GM19438 (cell line): Measurements from ENCODE around the gene TRIM24.
"Not testable (repeated sequence)": the region's sequence is repeated elsewhere in the genome, so short reads cannot be mapped to it uniquely, and the experiment has no call there.

Experiments
- ATAC-seq: cut with Tn5 transposase; IDR thresholded peaks from one replicate; pipeline ENCODE4 v1.9.1; 2021; ENCODE audit warnings: low read depth; ENCODE audit not compliant: unreplicated experiment

TRIM24 gene

DNA sequence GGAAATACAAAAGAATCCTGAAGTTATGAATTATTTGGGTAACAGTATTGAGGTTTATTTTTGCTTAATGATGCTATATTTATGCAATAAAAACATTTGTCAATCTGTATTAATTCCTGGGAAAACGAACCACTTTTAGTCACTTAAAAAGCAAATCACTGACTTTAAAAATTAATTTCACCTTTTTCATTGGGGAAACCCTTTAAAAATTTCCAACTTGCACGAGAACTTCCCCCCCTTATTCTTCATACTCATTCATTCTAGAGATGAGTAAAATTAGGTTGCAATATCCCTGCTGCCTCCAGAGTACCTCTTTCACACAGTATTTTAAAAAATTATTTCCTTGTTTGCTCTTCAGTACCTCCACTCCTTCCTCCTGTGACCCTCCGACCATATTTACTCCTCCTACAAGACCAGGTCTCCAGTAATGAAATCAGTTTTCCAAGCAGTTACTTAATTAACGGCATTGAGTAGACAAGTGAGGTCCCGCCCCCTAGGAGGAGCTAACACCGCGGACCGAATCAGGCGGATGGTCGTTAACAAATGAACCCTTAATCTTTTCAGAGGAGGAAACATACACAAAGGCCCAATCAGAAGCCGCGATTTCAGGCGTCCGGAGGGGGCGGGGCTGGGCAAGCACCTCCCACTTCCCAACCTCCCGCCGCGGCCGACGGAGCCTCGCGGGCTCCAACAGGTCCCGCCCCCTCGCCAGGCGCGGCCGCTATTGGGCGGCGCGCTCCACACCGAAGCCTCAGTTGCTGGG is 465 bp upstream of the TRIM24 start:
- peak; percentile 70 for ATAC-seq

DNA sequence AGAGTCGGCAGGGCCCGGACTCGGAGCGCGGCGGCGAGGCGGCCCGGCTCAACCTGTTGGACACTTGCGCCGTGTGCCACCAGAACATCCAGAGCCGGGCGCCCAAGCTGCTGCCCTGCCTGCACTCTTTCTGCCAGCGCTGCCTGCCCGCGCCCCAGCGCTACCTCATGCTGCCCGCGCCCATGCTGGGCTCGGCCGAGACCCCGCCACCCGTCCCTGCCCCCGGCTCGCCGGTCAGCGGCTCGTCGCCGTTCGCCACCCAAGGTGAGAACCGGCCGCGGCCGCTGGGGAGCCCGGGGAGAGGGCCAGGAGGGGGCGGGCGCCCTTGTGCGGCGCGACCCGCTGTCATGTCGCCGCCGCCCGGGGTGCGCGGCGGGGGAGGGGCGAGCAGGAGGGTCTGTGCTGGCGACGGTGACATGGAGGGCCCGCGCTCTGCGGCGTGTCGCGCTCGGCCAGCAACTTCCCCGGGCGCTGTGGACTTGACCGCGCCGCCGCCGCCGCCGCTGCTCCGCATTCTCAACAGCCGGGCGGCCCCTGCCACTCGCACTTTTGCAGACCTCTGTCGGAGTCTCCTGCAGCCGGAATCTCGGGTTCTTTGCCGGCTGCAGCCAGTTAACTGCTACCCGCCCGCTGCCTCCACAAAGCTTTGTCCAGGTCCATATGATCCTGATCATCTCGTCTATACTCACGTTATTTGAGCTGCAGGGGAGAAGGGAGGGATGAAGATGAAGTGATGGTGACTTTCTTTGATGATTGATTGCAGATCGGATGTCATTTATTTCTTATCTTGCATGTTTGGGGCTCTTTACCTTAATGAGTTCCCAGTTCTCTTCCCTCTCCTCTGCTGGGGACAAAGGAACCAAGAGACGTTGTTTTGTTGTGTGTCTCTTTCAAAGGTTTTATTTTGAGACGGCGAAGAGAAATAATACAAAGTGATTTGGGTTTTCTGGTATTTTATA is 869 bp downstream of the TRIM24 start:
- ATAC-seq = peak; percentile 35

DNA sequence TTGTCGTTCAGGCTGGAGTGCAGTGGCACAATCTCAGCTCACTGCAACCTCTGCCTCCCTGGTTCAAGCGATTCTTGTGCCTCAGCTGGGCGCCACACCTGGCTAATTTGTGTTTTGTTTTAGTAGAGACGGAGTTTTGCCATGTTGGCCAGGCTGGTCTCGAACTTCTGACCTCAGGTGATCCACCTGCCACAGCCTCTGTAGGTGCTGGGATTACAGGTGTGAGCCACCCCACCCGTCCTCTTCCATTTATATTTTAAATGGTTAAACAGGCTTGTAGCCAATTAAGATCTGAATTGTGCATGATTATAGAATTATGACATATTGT is 3.2 kb downstream of the TRIM24 start:
- not testable (repeated sequence) for ATAC-seq

DNA sequence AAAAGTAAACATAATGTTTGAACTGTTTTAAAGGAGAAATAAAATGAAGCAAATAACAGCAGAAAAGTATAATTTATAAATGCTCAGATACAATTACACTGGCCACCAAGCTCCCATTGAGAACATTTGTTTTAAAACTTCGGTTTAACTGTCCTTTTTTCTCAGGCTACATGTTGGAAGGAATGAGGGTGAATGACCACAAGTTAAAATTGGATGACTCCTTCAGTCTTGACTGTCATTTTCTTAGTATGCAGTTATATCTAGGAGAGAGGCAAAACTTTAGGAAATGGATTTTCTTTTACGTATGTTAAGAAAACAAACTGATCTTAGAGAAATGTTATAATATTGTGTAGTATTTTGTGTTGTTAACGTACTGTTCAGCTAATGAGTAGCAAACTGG is 5.0 kb downstream of the TRIM24 start:
- ATAC-seq = no peak

DNA sequence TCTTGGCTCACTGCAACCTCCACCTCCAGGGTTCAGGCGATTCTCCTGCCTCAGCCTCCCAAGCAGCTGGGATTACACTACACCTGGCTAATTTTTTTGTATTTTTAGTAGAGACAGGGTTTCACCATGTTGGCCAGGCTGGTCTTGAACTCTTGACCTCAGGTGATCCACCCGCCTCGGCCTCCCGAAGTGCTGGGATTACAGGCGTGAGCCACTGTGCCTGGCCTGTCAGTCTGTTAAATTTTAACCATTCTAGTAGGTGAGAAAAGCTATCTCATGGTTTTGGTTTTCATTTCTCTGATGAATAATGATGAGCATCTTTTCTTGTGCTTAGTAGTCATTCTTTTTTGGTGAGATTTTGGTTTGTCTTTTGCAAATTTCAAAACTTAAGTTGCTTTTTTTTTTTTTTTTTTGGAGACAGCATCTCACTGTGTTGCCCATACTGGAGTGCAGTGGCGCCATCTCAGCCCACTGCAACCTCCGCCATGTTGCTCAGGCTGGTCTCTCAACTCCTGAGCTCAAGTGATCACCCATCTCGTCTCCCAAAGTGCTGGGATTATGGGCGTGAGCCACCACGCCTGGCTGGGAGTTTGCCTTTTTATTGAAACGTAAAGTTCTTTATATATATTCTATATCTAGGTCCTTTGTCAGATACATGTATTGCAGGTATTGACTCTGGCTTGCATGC is 6.2 kb downstream of the TRIM24 start:
- not testable (repeated sequence) for ATAC-seq

DNA sequence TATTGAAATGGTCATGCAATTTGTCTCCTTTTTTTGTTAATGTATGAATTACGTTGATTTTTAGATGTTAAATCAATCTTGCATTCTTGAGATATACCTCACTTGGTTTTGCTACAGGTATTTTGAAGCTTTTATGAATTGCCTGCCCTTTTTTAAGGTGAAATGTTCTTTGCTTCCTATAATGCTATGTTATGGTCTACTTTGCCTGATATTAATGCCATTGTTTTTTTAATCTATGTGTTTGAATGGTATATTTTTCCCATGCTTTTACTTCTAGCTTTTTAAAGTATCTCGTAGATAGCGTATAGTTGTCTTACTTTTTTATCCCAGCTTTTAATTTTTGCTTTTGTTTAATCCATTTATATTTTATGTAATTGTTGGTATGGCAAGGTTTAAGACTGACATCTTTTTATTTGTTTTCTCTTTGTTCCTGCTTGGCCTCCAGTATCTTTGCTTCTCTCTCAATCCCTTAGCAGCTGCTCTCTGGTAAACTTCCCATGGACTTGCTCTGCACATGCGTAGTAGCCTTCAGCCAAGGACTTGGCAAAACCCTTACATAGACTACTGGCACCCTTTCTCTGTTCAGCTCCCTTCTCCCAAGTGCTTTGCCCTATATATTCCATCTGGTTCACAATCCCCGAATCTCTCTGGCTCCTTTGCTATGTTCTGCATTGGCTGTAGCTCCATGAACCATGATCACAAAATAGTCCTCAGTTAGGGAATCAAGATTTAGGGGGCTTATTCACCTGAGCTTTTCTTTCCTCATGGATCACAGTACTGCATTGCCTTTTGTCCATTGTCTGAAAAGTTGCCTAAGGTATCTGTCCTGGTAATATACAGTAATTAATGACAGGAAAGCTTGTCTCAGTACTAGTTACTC is 8.4 kb downstream of the TRIM24 start:
- ATAC-seq = no peak

DNA sequence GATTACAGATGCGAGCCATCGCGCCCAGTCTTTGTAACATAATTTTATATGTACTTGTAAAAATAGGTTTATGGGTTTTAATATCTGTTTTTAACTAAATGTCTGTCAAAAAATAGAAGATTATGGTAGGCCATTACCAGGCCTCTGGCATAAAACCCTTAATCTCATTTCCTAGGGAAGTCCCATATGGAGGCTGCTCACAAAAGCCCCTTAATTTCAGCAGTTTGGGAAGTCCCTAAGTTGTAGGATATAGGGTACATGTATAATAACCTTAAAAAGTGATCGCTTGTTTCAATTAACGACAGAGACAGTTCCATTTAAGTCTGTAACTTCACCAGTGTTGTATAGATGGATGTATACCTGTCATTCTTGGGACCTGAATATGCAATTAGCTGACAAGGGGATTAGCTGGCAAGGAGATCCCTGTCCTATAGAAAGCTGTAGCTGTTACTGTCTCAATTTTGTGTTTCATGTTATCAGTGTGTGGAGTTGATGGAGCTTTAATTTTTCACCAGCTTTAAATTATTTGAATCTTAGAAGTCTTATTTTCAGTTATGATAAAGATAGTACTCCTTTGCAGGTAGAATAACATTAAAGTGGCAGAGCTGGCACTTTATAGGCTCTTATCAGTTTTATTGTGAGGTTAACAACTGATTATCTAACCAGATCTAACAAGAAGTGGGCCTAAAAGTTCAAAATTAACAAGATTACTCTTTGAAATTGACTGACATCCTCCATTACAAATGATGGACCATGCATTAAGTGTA is 10.5 kb downstream of the TRIM24 start:
- no peak for ATAC-seq

DNA sequence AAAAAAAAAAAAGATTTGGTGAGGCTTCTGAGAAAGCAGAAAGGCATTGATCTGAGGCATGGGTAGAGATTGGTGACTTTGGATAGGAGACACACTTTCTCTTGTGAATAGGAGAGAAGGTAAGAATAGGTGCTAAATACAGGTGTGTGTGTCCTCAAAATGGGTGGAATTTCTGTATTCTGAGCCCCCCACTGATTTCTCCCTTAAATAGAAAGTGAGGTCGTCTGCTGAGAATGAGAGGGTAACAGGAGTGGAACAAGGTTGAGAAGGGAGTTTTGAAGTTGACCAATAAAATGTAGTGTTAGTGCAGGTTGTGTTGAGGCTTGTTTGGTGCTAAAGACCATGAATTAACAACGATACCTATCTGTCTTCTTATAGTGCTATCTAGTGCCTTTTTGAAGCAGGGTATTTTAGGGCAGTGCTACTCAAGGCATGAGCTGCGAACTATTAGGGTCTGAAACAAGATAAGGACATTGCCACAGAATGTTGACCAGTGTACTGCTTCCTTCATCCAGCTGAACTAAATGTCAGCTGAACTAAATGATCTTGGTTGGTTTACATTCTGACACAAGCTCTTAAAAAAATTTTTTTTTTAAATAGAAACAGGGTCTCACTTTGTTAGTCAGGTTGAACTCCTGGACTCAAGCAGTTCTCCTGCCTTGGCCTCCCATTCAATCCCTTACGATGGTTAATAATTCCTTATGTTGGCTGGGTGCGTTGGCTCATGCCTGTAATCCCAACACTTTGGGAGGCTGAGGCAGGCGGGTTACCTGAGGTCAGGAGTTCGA is 12.4 kb downstream of the TRIM24 start:
- ATAC-seq = no peak

DNA sequence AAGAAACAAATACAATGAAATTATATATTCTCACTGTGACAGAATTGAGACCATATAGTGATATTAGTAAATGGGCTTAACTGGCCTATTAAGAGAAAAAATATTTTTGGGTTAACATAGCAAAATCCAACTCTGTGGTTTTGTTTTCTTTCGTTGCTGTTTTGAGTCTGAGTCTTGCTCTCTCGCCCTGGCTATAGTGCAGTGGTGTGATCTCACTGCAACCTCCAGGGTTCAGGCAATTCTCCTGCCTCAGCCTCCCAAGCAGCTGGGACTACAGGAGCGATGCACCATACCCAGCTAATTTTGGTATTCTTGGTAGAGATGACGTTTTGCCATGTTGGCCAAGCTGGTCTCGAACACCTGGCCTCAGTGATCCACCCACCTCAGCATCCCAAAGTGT is 15.3 kb downstream of the TRIM24 start:
- no peak for ATAC-seq

DNA sequence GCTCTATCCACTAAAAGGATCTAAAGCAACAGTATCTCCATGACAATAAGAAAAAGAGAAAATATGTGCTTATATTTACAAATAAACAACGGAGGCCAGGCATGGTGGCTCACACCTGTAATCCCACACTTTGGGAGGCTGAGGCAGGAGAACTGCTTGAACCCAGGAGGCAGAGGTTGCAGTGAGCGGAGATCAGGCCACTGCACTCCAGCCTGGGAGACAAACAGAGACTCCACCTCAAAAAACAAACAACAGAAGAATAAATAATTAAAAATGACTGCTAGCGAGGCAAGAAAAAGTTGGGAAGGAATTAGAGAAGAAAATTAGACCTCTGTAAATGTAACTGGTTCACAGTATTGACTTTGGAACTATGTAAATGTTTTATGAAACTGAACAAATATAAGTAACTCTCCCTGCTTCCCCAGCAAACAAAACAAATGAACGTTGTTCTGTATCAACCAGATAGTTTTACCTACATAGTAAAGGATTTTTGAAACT is 17.1 kb downstream of the TRIM24 start:
- ATAC-seq = no peak

DNA sequence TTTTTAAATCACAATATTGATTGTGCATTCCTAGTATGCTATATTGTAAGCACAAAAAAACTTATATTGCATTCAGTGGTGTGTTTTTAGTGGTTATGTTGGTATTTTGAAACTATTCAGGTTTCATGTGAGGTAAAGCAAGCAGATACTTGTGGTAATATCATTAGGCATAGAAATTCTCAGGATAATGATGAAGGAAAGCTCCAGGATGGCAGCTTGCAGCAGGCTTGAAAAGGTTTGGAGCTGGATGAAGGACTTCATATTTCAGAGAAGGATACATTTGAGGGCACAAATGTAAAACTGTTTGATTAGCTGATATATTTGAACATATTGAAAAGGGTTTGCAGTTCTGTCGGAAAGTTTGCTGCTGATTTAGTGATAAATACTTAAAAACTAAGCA is 17.5 kb downstream of the TRIM24 start:
- no peak for ATAC-seq

DNA sequence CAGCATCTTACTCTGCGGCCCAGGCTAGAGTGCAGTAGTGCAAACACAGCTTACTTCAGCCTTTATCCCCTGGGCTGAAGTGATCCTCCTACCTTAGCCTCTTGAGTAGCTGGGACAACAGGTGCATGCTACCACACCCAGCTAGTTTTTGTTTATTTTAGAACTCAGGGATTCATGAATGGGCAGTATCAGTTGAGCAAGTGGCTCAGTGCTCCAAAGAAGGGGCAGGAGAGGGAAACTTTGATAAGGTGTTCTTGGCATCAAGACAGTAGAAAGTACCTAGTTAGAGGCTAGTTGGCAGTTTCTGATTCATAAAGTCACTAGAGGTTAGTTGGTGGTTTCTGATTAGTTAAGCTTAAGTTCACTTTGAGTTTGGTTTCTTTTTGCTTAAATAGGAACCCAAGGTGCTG is 18.4 kb downstream of the TRIM24 start:
- ATAC-seq = peak; percentile 75

DNA sequence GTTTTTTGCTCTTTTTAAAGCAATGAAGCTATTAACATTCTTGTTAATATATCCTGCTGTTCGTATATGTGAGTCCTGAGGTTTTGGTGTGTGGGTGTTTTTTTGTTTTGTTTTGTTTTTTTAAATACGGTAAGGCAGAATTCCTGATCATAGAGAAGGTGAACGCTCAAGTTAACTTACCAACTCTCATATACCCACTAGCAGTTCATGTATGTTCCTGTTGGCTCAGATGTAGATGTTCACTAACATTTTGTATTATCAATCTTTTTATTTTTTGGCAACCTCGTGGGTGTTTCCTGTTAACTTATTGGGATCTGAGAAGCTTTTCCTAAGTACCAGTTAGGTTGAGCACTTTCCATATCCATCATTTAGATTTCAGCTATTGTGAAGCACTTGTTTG is 20.5 kb downstream of the TRIM24 start:
- no peak for ATAC-seq

DNA sequence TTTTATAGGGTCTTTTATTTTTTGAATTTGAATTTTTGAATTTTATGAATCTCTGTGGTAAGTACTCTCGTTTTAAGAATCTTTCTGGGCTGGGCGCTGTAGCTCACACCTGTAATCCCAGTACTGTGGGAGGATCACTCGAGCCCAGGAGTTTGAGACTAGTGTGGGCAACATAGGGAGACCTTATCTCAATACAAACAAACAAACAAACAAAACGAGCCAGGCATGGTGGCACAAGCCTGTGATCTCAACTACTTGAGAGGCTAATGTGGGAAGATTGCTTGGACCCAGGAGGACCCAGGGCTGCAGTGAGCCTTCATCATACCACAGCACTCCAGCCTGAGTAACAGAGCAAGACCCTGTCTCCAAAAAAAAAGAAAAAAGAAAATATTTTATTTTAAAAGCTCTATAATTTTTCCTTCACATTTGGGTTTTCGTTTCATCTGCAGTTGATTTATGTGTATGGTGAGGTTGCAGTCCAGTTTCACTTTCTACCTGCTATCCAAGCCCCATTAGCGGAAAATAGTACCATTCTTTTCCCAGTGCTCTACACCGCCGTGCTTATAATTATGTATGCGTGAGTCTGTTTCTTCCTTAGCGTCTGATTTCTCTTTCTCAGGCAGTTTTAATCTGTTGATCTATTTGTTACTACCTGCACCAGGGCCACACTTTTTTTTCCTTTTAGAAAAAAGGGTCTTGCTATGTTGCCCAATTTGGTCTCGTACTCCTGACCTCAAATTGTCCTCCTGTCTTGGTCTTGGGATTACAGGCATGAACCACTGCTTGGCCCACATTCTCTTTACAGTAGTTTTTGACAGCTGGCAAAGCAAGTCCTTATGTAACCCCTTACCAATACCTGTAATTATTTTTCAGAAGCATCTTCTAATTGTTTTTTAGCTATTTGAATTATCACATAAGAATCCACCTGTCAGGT is 21.7 kb downstream of the TRIM24 start:
- ATAC-seq = no peak

DNA sequence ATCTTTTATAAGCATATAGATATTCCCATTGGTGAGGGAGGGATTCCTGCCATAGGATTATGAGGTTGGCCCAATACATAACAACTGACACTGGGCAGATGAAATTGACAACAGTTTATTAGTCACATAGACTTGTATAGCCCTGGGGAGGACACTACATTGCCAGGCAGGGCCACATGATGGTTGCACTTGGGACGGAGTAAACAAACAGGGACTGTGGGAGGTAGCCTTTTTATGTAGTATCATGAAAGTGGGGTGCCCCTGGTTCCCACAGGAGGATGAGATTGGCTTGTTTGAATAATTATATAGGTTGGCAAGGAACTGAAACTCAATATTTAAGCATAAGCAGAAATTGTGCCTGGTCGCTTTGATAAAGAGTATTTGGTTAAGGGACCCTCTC is 23.5 kb downstream of the TRIM24 start:
- no peak for ATAC-seq

DNA sequence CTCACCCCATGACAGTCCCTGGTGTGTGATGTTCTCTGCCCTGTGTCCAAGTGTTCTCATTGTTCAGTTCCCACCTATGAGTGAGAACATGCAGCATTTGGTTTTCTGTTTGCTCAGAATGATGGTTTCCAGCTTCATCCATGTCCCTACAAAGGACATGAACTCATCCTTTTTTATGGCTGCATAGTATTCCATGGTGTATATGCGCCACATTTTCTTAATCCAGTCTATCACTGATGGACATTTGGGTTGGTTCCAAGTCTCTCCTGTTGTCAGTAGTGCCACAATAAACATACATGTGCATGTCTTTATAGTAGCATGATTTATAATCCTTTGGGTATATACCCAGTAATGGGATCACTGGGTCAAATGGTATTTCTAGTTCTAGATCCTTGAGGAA is 25.4 kb downstream of the TRIM24 start:
- ATAC-seq = not testable (repeated sequence)

DNA sequence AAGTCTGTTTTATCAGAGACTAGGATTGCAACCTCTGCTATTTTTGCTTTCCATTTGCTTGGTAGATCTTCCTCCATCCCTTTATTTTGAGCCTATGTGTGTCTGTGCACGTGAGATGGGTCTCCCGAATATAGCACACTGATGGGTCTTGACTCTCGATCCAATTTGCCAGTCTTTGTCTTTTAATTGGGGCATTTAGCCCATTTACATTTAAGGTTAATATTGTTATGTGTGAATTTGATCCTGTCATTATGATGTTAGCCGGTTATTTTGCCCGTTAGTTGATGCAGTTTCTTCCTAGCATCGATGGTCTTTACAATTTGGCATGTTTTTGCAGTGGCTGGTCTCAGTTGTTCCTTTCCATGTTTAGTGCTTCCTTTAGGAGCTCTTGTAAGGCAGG is 29.1 kb downstream of the TRIM24 start:
- ATAC-seq = not testable (repeated sequence)
